IMR-90 (cell line): ENCODE results near the gene KCNJ10. TPM values are rescaled to one million over a fixed set of nuclear protein-coding genes. Genes with fewer than 3 reads are reported as not detected.

Experiments used
- ATAC-seq: fragments of 200-7000 bp; cut with Tn5 transposase; 2 replicates; pipeline ENCODE4 v1.9.1; 2020; ENCODE audit warnings: low read depth, mild to moderate bottlenecking, moderate library complexity
- BruUV-seq: library from RNA; stranded (reverse); fragments of 400-500 nt; replicated peaks from 2 replicates; lab custom pipeline; 2021; lab: Mats Ljungman, UMichigan
- CTCF ChIA-PET: fragments of 300-600 bp; formaldehyde crosslinking; extraction: SDS; loops from one replicate; lab custom pipeline; 2021; ENCODE audit warnings: antibody characterized with exemption; lab: Yijun Ruan, JAX
- POLR2A ChIA-PET: fragments of 300-600 bp; sonication (Branson Sonifier 250); formaldehyde crosslinking; loops from one replicate; lab custom pipeline; 2022; ENCODE audit warnings: antibody characterized with exemption; ENCODE audit not compliant: unreplicated experiment; lab: Charles Lee
- DNase-seq: peaks from one replicate; pipeline ENCODE4 v3.0.0; 2013
- H2AFZ ChIP-seq: replicated peaks from 2 replicates; pipeline ENCODE3; 2013; ENCODE audit warnings: low read length, mild to moderate bottlenecking; ENCODE audit not compliant: poor library complexity
- H2AK5ac ChIP-seq: 2 replicates; pipeline ENCODE4 v1.6.1; 2013; ENCODE audit warnings: low read depth, low read length, inconsistent platforms
- H2AK9ac ChIP-seq: replicated peaks from 2 replicates; pipeline ENCODE3; 2013; ENCODE audit warnings: mild to moderate bottlenecking, low read depth, low read length, moderate library complexity; ENCODE audit not compliant: poor library complexity
- H2BK120ac ChIP-seq: 2 replicates; pipeline ENCODE4 v1.6.1; 2013; ENCODE audit warnings: low read depth, low read length, inconsistent platforms
- H2BK15ac ChIP-seq: 3 replicates; pipeline ENCODE4 v1.6.1; 2013; ENCODE audit warnings: low read depth, low read length, inconsistent platforms
- H2BK20ac ChIP-seq: 2 replicates; pipeline ENCODE4 v1.6.1; 2013; ENCODE audit warnings: low read depth, mild to moderate bottlenecking, inconsistent platforms, low read length, moderate library complexity
- H2BK5ac ChIP-seq: 2 replicates; pipeline ENCODE4 v1.6.1; 2013; ENCODE audit warnings: mild to moderate bottlenecking, low read depth, low read length, inconsistent platforms; ENCODE audit not compliant: poor library complexity, severe bottlenecking
- H3K14ac ChIP-seq: replicated peaks from 2 replicates; pipeline ENCODE4 v1.6.1; 2013; ENCODE audit warnings: low read depth, low read length, inconsistent platforms
- H3K18ac ChIP-seq: 2 replicates; pipeline ENCODE4 v1.6.1; 2013; ENCODE audit warnings: low read depth, low read length, control low read depth
- H3K23ac ChIP-seq: 2 replicates; pipeline ENCODE4 v1.6.1; 2013; ENCODE audit warnings: low read depth, low read length, inconsistent platforms
- H3K27ac ChIP-seq: 2 replicates; pipeline ENCODE4 v1.5.1; 2013; ENCODE audit warnings: mild to moderate bottlenecking, control low read depth, low read length; ENCODE audit not compliant: insufficient read depth
- H3K27me3 ChIP-seq: 2 replicates; pipeline ENCODE4 v1.6.1; 2013; ENCODE audit warnings: low read length; ENCODE audit not compliant: control insufficient read depth, insufficient read depth
- H3K36me3 ChIP-seq: 2 replicates; pipeline ENCODE4 v1.6.1; 2013; ENCODE audit warnings: low read length, mixed read lengths; ENCODE audit not compliant: control insufficient read depth, insufficient read depth
- H3K4ac ChIP-seq: 2 replicates; pipeline ENCODE4 v1.6.1; 2013; ENCODE audit warnings: low read depth, low read length, inconsistent platforms
- H3K4me1 ChIP-seq: 2 replicates; pipeline ENCODE4 v1.6.1; 2013; ENCODE audit warnings: low read length, mixed read lengths; ENCODE audit not compliant: control insufficient read depth, insufficient read depth
- H3K4me2 ChIP-seq: 2 replicates; pipeline ENCODE4 v1.6.1; 2013; ENCODE audit warnings: low read depth, mild to moderate bottlenecking, control low read depth, low read length, moderate library complexity
- H3K4me3 ChIP-seq: 2 replicates; pipeline ENCODE4 v1.5.1; 2013; ENCODE audit warnings: low read depth, mild to moderate bottlenecking, control low read depth, low read length, moderate library complexity; ENCODE audit not compliant: insufficient read depth
- H3K56ac ChIP-seq: 2 replicates; pipeline ENCODE4 v1.6.1; 2013; ENCODE audit warnings: low read length, inconsistent platforms; ENCODE audit not compliant: insufficient read depth; ENCODE audit errors: extremely low read depth
- H3K79me1 ChIP-seq, 2 experiments: 2 replicates each; pipeline ENCODE4 v1.6.1; 2013; ENCODE audit warnings: low read length in 2 of 2, inconsistent platforms in 1 of 2, low read depth in 1 of 2
- H3K9ac ChIP-seq: 2 replicates; pipeline ENCODE4 v1.6.1; 2013; ENCODE audit warnings: low read depth, low read length, control low read depth
- H3K9me1 ChIP-seq: 2 replicates; pipeline ENCODE4 v1.6.1; 2013; ENCODE audit warnings: low read length, inconsistent platforms; ENCODE audit not compliant: insufficient read depth
- H3K9me3 ChIP-seq: 2 replicates; pipeline ENCODE4 v1.6.1; 2013; ENCODE audit warnings: low read length; ENCODE audit not compliant: control insufficient read depth, insufficient read depth
- H4K20me1 ChIP-seq: 2 replicates; pipeline ENCODE4 v1.6.1; 2013; ENCODE audit warnings: low read length, inconsistent platforms; ENCODE audit not compliant: insufficient read depth
- H4K5ac ChIP-seq: 2 replicates; pipeline ENCODE4 v1.6.1; 2013; ENCODE audit warnings: mild to moderate bottlenecking, low read depth, low read length, control low read depth
- H4K8ac ChIP-seq, 2 experiments: 2 replicates each; pipeline ENCODE4 v1.6.1; 2013; ENCODE audit warnings: low read depth in 2 of 2, low read length in 2 of 2, control low read depth in 1 of 2, inconsistent platforms in 1 of 2
- H4K91ac ChIP-seq: 2 replicates; pipeline ENCODE4 v1.6.1; 2013; ENCODE audit warnings: low read depth, low read length, inconsistent platforms; ENCODE audit not compliant: insufficient read depth
- CEBPB ChIP-seq: IDR thresholded peaks from 2 replicates; pipeline ENCODE4 v1.6.1; 2012; ENCODE audit warnings: low read depth, low read length, improper control_type of control experiment
- MAFK ChIP-seq: IDR thresholded peaks from 2 replicates; pipeline ENCODE4 v1.6.1; 2012; ENCODE audit warnings: low read depth, low read length, improper control_type of control experiment
- POLR2A ChIP-seq: IDR thresholded peaks from 2 replicates; pipeline ENCODE4 v1.6.1; 2012; ENCODE audit warnings: mild to moderate bottlenecking, low read depth, low read length
- RAD21 ChIP-seq: IDR thresholded peaks from 2 replicates; pipeline ENCODE4 v1.6.1; 2012; ENCODE audit warnings: low read length, improper control_type of control experiment
- WGBS, 2 experiments: methylation state at CpG; one replicate each; pipeline versions ENCODE4 v1.1.5 to v1.1.7; 2013; ENCODE audit warnings: missing lambda C conversion rate in 2 of 2; ENCODE audit not compliant: insufficient read length in 1 of 2; ENCODE audit errors: extremely low coverage in 2 of 2; 5-methylcytosine and 5-hydroxymethylcytosine counted together
- dilution Hi-C: fragments of 300-500 bp; cut with HindIII; formaldehyde crosslinking; loops from one replicate; pipeline ENCODE4 v1.14.3; 2018; ENCODE audit warnings: low sequenced_read_pairs; ENCODE audit not compliant: unreplicated experiment
- in situ Hi-C: fragments of 300-500 bp; cut with MboI; formaldehyde crosslinking; loops from 3 replicates; pipeline ENCODE4 v1.14.3; 2019; ENCODE audit warnings: low sequenced_read_pairs, inconsistent platforms, mixed read lengths
- intact Hi-C: fragments of 100-400 bp; cut with micrococcal nuclease; formaldehyde crosslinking; loops from 2 replicates; pipeline ENCODE4 v1.10.0; 2022
- polyA plus RNA-seq, 3 experiments: library from polyadenylated mRNA; depleted of rRNA; stranded (reverse); fragments of >200 nt; gene quantifications; 2 replicates each; pipeline ENCODE4 v1.2.3, GENCODE V29; 2012; ENCODE audit warnings: low replicate concordance in 1 of 3
- total RNA-seq: library from RNA; depleted of rRNA; stranded (reverse); fragments of >200 nt; gene quantifications from 2 replicates; pipeline ENCODE4 v1.2.3, GENCODE V29; 2012

KCNJ10 gene
- total and polyA plus RNA-seq, 2 of the 4 experiments (the other 2 are of a cell fraction) = not detected

DNA sequence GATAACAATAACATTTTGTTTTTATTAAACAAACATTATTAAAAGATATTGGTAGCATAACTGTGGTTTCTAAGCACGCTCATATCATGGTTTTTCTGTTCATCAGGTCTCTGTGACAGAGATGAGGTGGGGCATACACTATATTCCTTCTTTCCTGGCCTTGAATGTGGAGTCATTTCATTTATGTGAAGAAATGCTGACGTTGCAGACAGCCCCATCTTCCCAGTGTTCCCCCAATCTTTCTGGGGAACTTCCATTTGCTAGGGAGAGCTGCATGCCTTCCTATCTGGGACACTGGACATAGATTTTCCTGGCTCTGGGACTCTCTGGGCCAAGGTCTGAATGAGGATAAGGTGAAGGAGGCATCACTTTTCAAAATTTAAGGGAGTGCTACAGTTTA is 68.5 kb downstream of the KCNJ10 start:
- Histone ChIP-seq H4K5ac (no peak overlapping the region), H3K27me3 (peaks cover 11% of the 10 kb centered on the region; the same call in 1 of the 2 replicates), H3K79me1 (no peaks in the 10 kb centered on the region), H3K14ac (no peak overlapping the region), H3K27ac (no peak overlapping the region), H3K4me1 (no peaks in the 10 kb centered on the region), H2BK120ac (no peak overlapping the region), H3K36me3 (no peaks in the 10 kb centered on the region), H3K23ac (no peak overlapping the region), H2BK20ac (no peak overlapping the region), H2BK5ac (no peak overlapping the region), H4K8ac (no peak overlapping the region), H3K4me3 (no peak overlapping the region), H2AK5ac (no peak overlapping the region), H2AK9ac (no peak overlapping the region), H3K9ac (no peak overlapping the region), H2BK15ac (no peak overlapping the region), H3K18ac (no peak overlapping the region), H4K20me1 (no peaks in the 10 kb centered on the region), H3K4ac (no peak overlapping the region), H4K91ac (no peak overlapping the region), H2AFZ (no peak overlapping the region), H3K56ac (no peak overlapping the region), H3K9me3 (no peaks in the 10 kb centered on the region), H3K9me1 (no peaks in the 10 kb centered on the region), H3K4me2 (no peak overlapping the region)
- BruUV-seq = no TSS peak
- dilution Hi-C loops (no loop called here), in situ Hi-C loops (loop anchor here (10.0 kb wide), 1 partner anchor 217 kb away; the partner anchor contains the start of gene DUSP23), intact Hi-C loops (no loop called here)
- DNase-seq (no peak), ATAC-seq (no peak)
- WGBS, 2 experiments = no CpG with 5 or more reads among the region's 2 CpGs
- CTCF ChIA-PET = no interaction called here
- POLR2A ChIA-PET = no interaction called here
- TF ChIP-seq CEBPB (no peak), POLR2A (no peak), RAD21 (no peak), MAFK (peak; percentile 93)
